DND-41 (cell line): ENCODE data around the gene TSPAN18.

Experiments used
- ATAC-seq: fragments of 200-7000 bp; cut with Tn5 transposase; 3 replicates; pipeline ENCODE4 v1.9.1; 2021; ENCODE audit warnings: low read depth; ENCODE audit not compliant: insufficient read depth
- DNase-seq: peaks from one replicate; pipeline ENCODE4 v3.0.0-alpha.2; 2020
- H2AFZ ChIP-seq: 2 replicates; pipeline ENCODE4 v1.6.0; 2012; ENCODE audit warnings: low read depth, low read length
- H3K27ac ChIP-seq: 2 replicates; pipeline ENCODE4 v1.5.1; 2012; ENCODE audit warnings: low read length, inconsistent platforms
- H3K27me3 ChIP-seq: fragments of 200-600 bp; sonication (generic); 2 replicates; pipeline ENCODE4 v1.6.0; 2012; ENCODE audit warnings: low read length, mild to moderate bottlenecking, inconsistent platforms; ENCODE audit not compliant: insufficient read depth, poor library complexity
- H3K36me3 ChIP-seq: 2 replicates; pipeline ENCODE4 v1.5.1; 2012; ENCODE audit warnings: low read length, inconsistent platforms; ENCODE audit not compliant: insufficient read depth
- H3K4me1 ChIP-seq: 2 replicates; pipeline ENCODE4 v1.5.1; 2012; ENCODE audit warnings: mild to moderate bottlenecking, low read length; ENCODE audit not compliant: insufficient read depth
- H3K4me2 ChIP-seq: 2 replicates; pipeline ENCODE4 v1.6.0; 2012; ENCODE audit warnings: mild to moderate bottlenecking, moderate library complexity, low read length, inconsistent platforms; ENCODE audit not compliant: insufficient read depth
- H3K4me3 ChIP-seq, 2 experiments: fragments of 200-600 bp in 1 of 2; shearing (Covaris generic) in 1 of 2; 2 replicates each; pipeline ENCODE4 v1.5.1; 2012 to 2016; ENCODE audit warnings: inconsistent platforms in 2 of 2, low read length in 2 of 2, mild to moderate bottlenecking in 2 of 2, low read depth in 1 of 2, moderate library complexity in 1 of 2
- H3K79me2 ChIP-seq: 2 replicates; pipeline ENCODE4 v1.6.0; 2012; ENCODE audit warnings: low read length, inconsistent platforms; ENCODE audit not compliant: insufficient read depth
- H3K9ac ChIP-seq: 2 replicates; pipeline ENCODE4 v1.6.0; 2012; ENCODE audit warnings: low read depth, mild to moderate bottlenecking, inconsistent platforms, low read length, moderate library complexity
- H3K9me3 ChIP-seq: 2 replicates; pipeline ENCODE4 v1.5.1; 2012; ENCODE audit warnings: low read length, moderate library complexity, mild to moderate bottlenecking, inconsistent platforms; ENCODE audit not compliant: insufficient read depth, severe bottlenecking
- H4K20me1 ChIP-seq: 2 replicates; pipeline ENCODE4 v1.6.0; 2012; ENCODE audit warnings: low read length; ENCODE audit not compliant: insufficient read depth
- CTCF ChIP-seq: IDR thresholded peaks from 2 replicates; pipeline ENCODE4 v1.5.1; 2012; ENCODE audit warnings: borderline replicate concordance, low read length, moderate library complexity, mild to moderate bottlenecking; ENCODE audit not compliant: poor library complexity, severe bottlenecking; ENCODE audit errors: extremely low read depth
- EZH2 ChIP-seq: IDR thresholded peaks from 3 replicates; pipeline ENCODE4 v1.6.1; 2012; ENCODE audit warnings: borderline replicate concordance, low read depth, mild to moderate bottlenecking, moderate library complexity, low read length, inconsistent platforms; ENCODE audit not compliant: severe bottlenecking

The TSPAN18 gene

DNA sequence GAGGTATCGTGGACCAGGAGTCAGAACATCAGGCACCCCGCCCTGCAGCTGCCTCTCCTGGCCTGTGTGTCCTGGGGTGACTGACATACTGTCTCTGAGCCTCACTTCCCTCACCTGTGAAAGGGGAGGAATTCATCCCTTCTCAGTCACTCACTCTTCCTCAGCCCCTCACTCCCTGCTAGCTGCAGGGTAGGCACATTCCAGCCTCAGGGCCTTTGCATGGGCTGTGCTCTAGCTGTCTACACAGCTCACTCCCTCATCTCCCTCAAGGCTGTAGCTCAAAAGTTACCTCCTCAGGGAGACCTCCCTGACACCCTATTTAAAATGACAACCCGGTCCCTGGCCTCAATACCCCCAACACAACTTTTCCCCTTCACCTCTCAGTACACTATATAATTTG lies 221.4 kb downstream of the TSPAN18 start:
- no peak overlapping the region for H3K27ac ChIP-seq
- no peak for TF ChIP-seq CTCF
- no peak overlapping the region for H3K9ac ChIP-seq
- no peaks in the 10 kb centered on the region for H3K36me3 ChIP-seq
- H3K9me3 ChIP-seq: no peaks in the 10 kb centered on the region
- H4K20me1 ChIP-seq: peaks cover 6% of the 10 kb centered on the region; the same call in 1 of the 2 replicates
- H2AFZ ChIP-seq: no peak overlapping the region
- no peaks in the 10 kb centered on the region for H3K27me3 ChIP-seq
- H3K4me3 ChIP-seq: no peak overlapping the region
- no peak overlapping the region for H3K4me2 ChIP-seq
- ATAC-seq: no peak
- no peaks in the 10 kb centered on the region for H3K79me2 ChIP-seq
- no peak for DNase-seq
- H3K4me1 ChIP-seq: no peaks in the 10 kb centered on the region

GRCh38 chr11:44949160-44950030 lies 222.6 kb downstream of the TSPAN18 start:
- no peak for DNase-seq
- Histone ChIP-seq H3K79me2 (no peaks in the 10 kb centered on the region), H2AFZ (no peak overlapping the region), H3K36me3 (no peaks in the 10 kb centered on the region), H4K20me1 (peaks cover 2% of the 10 kb centered on the region; the same call in 1 of the 2 replicates), H3K9ac (no peak overlapping the region), H3K4me2 (no peak overlapping the region), H3K9me3 (no peaks in the 10 kb centered on the region), H3K27ac (no peak overlapping the region), H3K27me3 (no peaks in the 10 kb centered on the region), H3K4me3 (no peak overlapping the region), H3K4me1 (no peaks in the 10 kb centered on the region)
- no peak; the same call in 2 of the 3 replicates for ATAC-seq
- no peak for TF ChIP-seq EZH2
- TF ChIP-seq CTCF: peak; percentile 44

GRCh38 chr11:44950031-44950624 lies 223.4 kb downstream of the TSPAN18 start:
- no peak for ATAC-seq
- H2AFZ ChIP-seq: no peak overlapping the region
- no peak overlapping the region for H3K9ac ChIP-seq
- no peak overlapping the region for H3K4me3 ChIP-seq
- H3K4me1 ChIP-seq: peaks cover 6% of the 10 kb centered on the region; the same call in 1 of the 2 replicates
- H3K9me3 ChIP-seq: no peaks in the 10 kb centered on the region
- H4K20me1 ChIP-seq: peaks cover 2% of the 10 kb centered on the region; the same call in 1 of the 2 replicates
- TF ChIP-seq EZH2 (no peak), CTCF (no peak)
- H3K27ac ChIP-seq: no peak overlapping the region
- no peaks in the 10 kb centered on the region for H3K36me3 ChIP-seq
- H3K27me3 ChIP-seq: no peaks in the 10 kb centered on the region
- H3K4me2 ChIP-seq: no peak overlapping the region
- H3K79me2 ChIP-seq: no peaks in the 10 kb centered on the region
- DNase-seq: no peak
